ENCODE results near the gene AFG1L.

The AFG1L gene

GRCh38 chr6:108469316-108469715, 174.5 kb downstream of the AFG1L start:
- WGBS (ENCODE audit: extremely low coverage, insufficient coverage, low lambda C conversion rate), result no CpG with 5 or more reads among the region's 1 CpG
- DNase-seq, result no peak
- Histone ChIP-seq H3K4ac (ENCODE audit: low read depth, low read length) (no peak overlapping the region), H2BK120ac (ENCODE audit: low read depth, low read length) (no peak overlapping the region), H4K8ac (ENCODE audit: low read depth, low read length) (no peak overlapping the region), H2AK5ac (ENCODE audit: low read length) (no peak overlapping the region), H3K56ac (ENCODE audit: low read length) (no peak overlapping the region), H3K36me3 (ENCODE audit: control insufficient read depth, insufficient read depth, low read length) (no peaks in the 10 kb centered on the region), H3K4me2 (ENCODE audit: low read length) (no peak overlapping the region), H3K79me1 (ENCODE audit: low read length) (no peaks in the 10 kb centered on the region), H3K4me3 (ENCODE audit: low read length) (no peak overlapping the region), H2BK5ac (ENCODE audit: low read length) (no peak overlapping the region), H3K23ac (ENCODE audit: low read length) (peak overlapping the region; percentile 37), H3K79me2 (ENCODE audit: control insufficient read depth, insufficient read depth, low read length) (no peaks in the 10 kb centered on the region), H3K27me3 (ENCODE audit: insufficient read depth, low read length, poor library complexity) (no peaks in the 10 kb centered on the region), H2BK15ac (replicated peaks; ENCODE audit: low read depth) (no peak overlapping the region), H3K18ac (ENCODE audit: low read length) (no peak overlapping the region), H3K4me1 (ENCODE audit: control insufficient read depth, low read depth, low read length) (no peaks in the 10 kb centered on the region), H4K5ac (ENCODE audit: low read length) (no peak overlapping the region), H3K9ac (ENCODE audit: low read length) (no peak overlapping the region), H3K27ac (ENCODE audit: low read depth, low read length) (no peak overlapping the region)

- Histone ChIP-seq H3K18ac (ENCODE audit: low read length) (no peak overlapping the region), H3K27me3 (ENCODE audit: insufficient read depth, low read length, poor library complexity) (no peaks in the 10 kb centered on the region), H3K27ac (ENCODE audit: low read depth, low read length) (no peak overlapping the region), H2BK15ac (replicated peaks; ENCODE audit: low read depth) (no peak overlapping the region), H3K4me2 (ENCODE audit: low read length) (no peak overlapping the region), H2BK120ac (ENCODE audit: low read depth, low read length) (no peak overlapping the region), H3K4ac (ENCODE audit: low read depth, low read length) (no peak overlapping the region), H2BK5ac (ENCODE audit: low read length) (no peak overlapping the region), H3K4me1 (ENCODE audit: control insufficient read depth, low read depth, low read length) (no peaks in the 10 kb centered on the region), H3K23ac (ENCODE audit: low read length) (no peak overlapping the region), H4K8ac (ENCODE audit: low read depth, low read length) (no peak overlapping the region), H3K79me1 (ENCODE audit: low read length) (no peaks in the 10 kb centered on the region), H3K79me2 (ENCODE audit: control insufficient read depth, insufficient read depth, low read length) (no peaks in the 10 kb centered on the region), H3K4me3 (ENCODE audit: low read length) (no peak overlapping the region), H3K36me3 (ENCODE audit: control insufficient read depth, insufficient read depth, low read length) (no peaks in the 10 kb centered on the region), H3K9ac (ENCODE audit: low read length) (no peak overlapping the region), H3K56ac (ENCODE audit: low read length) (no peak overlapping the region), H2AK5ac (ENCODE audit: low read length) (no peak overlapping the region), H4K5ac (ENCODE audit: low read length) (no peak overlapping the region)
- no CpG with 5 or more reads among the region's 2 CpGs for WGBS (ENCODE audit: extremely low coverage, insufficient coverage, low lambda C conversion rate)
- no peak for DNase-seq
These were observed 178.3 kb downstream of the AFG1L start for GRCh38 chr6:108473197-108473596.

GRCh38 chr6:108476376-108476775, 181.5 kb downstream of the AFG1L start:
- Histone ChIP-seq H3K27ac (ENCODE audit: low read depth, low read length) (no peak overlapping the region), H3K36me3 (ENCODE audit: control insufficient read depth, insufficient read depth, low read length) (no peaks in the 10 kb centered on the region), H2BK120ac (ENCODE audit: low read depth, low read length) (no peak overlapping the region), H3K56ac (ENCODE audit: low read length) (no peak overlapping the region), H3K79me2 (ENCODE audit: control insufficient read depth, insufficient read depth, low read length) (no peaks in the 10 kb centered on the region), H3K9ac (ENCODE audit: low read length) (no peak overlapping the region), H3K23ac (ENCODE audit: low read length) (no peak overlapping the region), H3K79me1 (ENCODE audit: low read length) (no peaks in the 10 kb centered on the region), H2AK5ac (ENCODE audit: low read length) (no peak overlapping the region), H3K4me3 (ENCODE audit: low read length) (no peak overlapping the region), H3K18ac (ENCODE audit: low read length) (no peak overlapping the region), H3K27me3 (ENCODE audit: insufficient read depth, low read length, poor library complexity) (no peaks in the 10 kb centered on the region), H3K4me2 (ENCODE audit: low read length) (no peak overlapping the region), H2BK5ac (ENCODE audit: low read length) (no peak overlapping the region), H2BK15ac (replicated peaks; ENCODE audit: low read depth) (no peak overlapping the region), H3K4me1 (ENCODE audit: control insufficient read depth, low read depth, low read length) (no peaks in the 10 kb centered on the region), H3K4ac (ENCODE audit: low read depth, low read length) (no peak overlapping the region), H4K5ac (ENCODE audit: low read length) (no peak overlapping the region), H4K8ac (ENCODE audit: low read depth, low read length) (no peak overlapping the region)
- no peak for DNase-seq
- no CpG with 5 or more reads among the region's 2 CpGs for WGBS (ENCODE audit: extremely low coverage, insufficient coverage, low lambda C conversion rate)

GRCh38 chr6:108476847-108477430, 182.1 kb downstream of the AFG1L start:
- no peak overlapping the region for H3K18ac ChIP-seq (ENCODE audit: low read length)
- H2BK120ac ChIP-seq (ENCODE audit: low read depth, low read length), result no peak overlapping the region
- no CpG with 5 or more reads among the region's 8 CpGs for WGBS (ENCODE audit: extremely low coverage, insufficient coverage, low lambda C conversion rate)
- no peak overlapping the region for H4K8ac ChIP-seq (ENCODE audit: low read depth, low read length)
- no peak overlapping the region for H2AK5ac ChIP-seq (ENCODE audit: low read length)
- no peak overlapping the region for H3K9ac ChIP-seq (ENCODE audit: low read length)
- no peaks in the 10 kb centered on the region for H3K36me3 ChIP-seq (ENCODE audit: control insufficient read depth, insufficient read depth, low read length)
- H2BK15ac ChIP-seq (replicated peaks; ENCODE audit: low read depth), result no peak overlapping the region
- H3K4me2 ChIP-seq (ENCODE audit: low read length), result no peak overlapping the region
- H4K5ac ChIP-seq (ENCODE audit: low read length), result no peak overlapping the region
- no peak for DNase-seq
- H3K4me3 ChIP-seq (ENCODE audit: low read length), result no peak overlapping the region
- no peak overlapping the region for H3K56ac ChIP-seq (ENCODE audit: low read length)
- H3K79me2 ChIP-seq (ENCODE audit: control insufficient read depth, insufficient read depth, low read length), result no peaks in the 10 kb centered on the region
- no peak overlapping the region for H3K27ac ChIP-seq (ENCODE audit: low read depth, low read length)
- H3K79me1 ChIP-seq (ENCODE audit: low read length), result no peaks in the 10 kb centered on the region
- H3K4ac ChIP-seq (ENCODE audit: low read depth, low read length), result no peak overlapping the region
- no peaks in the 10 kb centered on the region for H3K4me1 ChIP-seq (ENCODE audit: control insufficient read depth, low read depth, low read length)
- H3K27me3 ChIP-seq (ENCODE audit: insufficient read depth, low read length, poor library complexity), result no peaks in the 10 kb centered on the region
- H3K23ac ChIP-seq (ENCODE audit: low read length), result no peak overlapping the region
- no peak overlapping the region for H2BK5ac ChIP-seq (ENCODE audit: low read length)

GRCh38 chr6:108482559-108482958, 187.7 kb downstream of the AFG1L start:
- Histone ChIP-seq H4K8ac (ENCODE audit: low read depth, low read length) (no peak overlapping the region), H3K79me2 (ENCODE audit: control insufficient read depth, insufficient read depth, low read length) (no peaks in the 10 kb centered on the region), H2BK120ac (ENCODE audit: low read depth, low read length) (no peak overlapping the region), H3K4ac (ENCODE audit: low read depth, low read length) (no peak overlapping the region), H3K27me3 (ENCODE audit: insufficient read depth, low read length, poor library complexity) (no peaks in the 10 kb centered on the region), H3K9ac (ENCODE audit: low read length) (no peak overlapping the region), H3K4me1 (ENCODE audit: control insufficient read depth, low read depth, low read length) (no peaks in the 10 kb centered on the region), H3K23ac (ENCODE audit: low read length) (no peak overlapping the region), H3K56ac (ENCODE audit: low read length) (no peak overlapping the region), H3K36me3 (ENCODE audit: control insufficient read depth, insufficient read depth, low read length) (no peaks in the 10 kb centered on the region), H3K18ac (ENCODE audit: low read length) (no peak overlapping the region), H2BK5ac (ENCODE audit: low read length) (no peak overlapping the region), H4K5ac (ENCODE audit: low read length) (no peak overlapping the region), H3K27ac (ENCODE audit: low read depth, low read length) (no peak overlapping the region), H2BK15ac (replicated peaks; ENCODE audit: low read depth) (no peak overlapping the region), H3K4me2 (ENCODE audit: low read length) (no peak overlapping the region), H3K79me1 (ENCODE audit: low read length) (no peaks in the 10 kb centered on the region), H2AK5ac (ENCODE audit: low read length) (no peak overlapping the region), H3K4me3 (ENCODE audit: low read length) (no peak overlapping the region)
- no peak for DNase-seq
- WGBS (ENCODE audit: extremely low coverage, insufficient coverage, low lambda C conversion rate), result no CpG with 5 or more reads among the region's 2 CpGs

GRCh38 chr6:108484016-108484415, 189.2 kb downstream of the AFG1L start:
- Histone ChIP-seq H3K27me3 (ENCODE audit: insufficient read depth, low read length, poor library complexity) (no peaks in the 10 kb centered on the region), H3K4me1 (ENCODE audit: control insufficient read depth, low read depth, low read length) (no peaks in the 10 kb centered on the region), H4K8ac (ENCODE audit: low read depth, low read length) (no peak overlapping the region), H3K27ac (ENCODE audit: low read depth, low read length) (no peak overlapping the region), H3K79me2 (ENCODE audit: control insufficient read depth, insufficient read depth, low read length) (no peaks in the 10 kb centered on the region), H2BK15ac (replicated peaks; ENCODE audit: low read depth) (no peak overlapping the region), H3K56ac (ENCODE audit: low read length) (no peak overlapping the region), H3K18ac (ENCODE audit: low read length) (no peak overlapping the region), H4K5ac (ENCODE audit: low read length) (no peak overlapping the region), H2AK5ac (ENCODE audit: low read length) (no peak overlapping the region), H3K4me3 (ENCODE audit: low read length) (no peak overlapping the region), H2BK5ac (ENCODE audit: low read length) (no peak overlapping the region), H2BK120ac (ENCODE audit: low read depth, low read length) (no peak overlapping the region), H3K79me1 (ENCODE audit: low read length) (no peaks in the 10 kb centered on the region), H3K23ac (ENCODE audit: low read length) (no peak overlapping the region), H3K9ac (ENCODE audit: low read length) (no peak overlapping the region), H3K4ac (ENCODE audit: low read depth, low read length) (no peak overlapping the region), H3K36me3 (ENCODE audit: control insufficient read depth, insufficient read depth, low read length) (no peaks in the 10 kb centered on the region), H3K4me2 (ENCODE audit: low read length) (no peak overlapping the region)
- no CpG with 5 or more reads among the region's 1 CpG for WGBS (ENCODE audit: extremely low coverage, insufficient coverage, low lambda C conversion rate)
- DNase-seq, result no peak

Measured in mesendoderm (in vitro differentiated cells).